Measurements from ENCODE around the gene GFOD1. TPM values are rescaled to one million over a fixed set of nuclear protein-coding genes. Genes with fewer than 3 reads are reported as not detected.

Gene GFOD1
- total RNA-seq, 4 donors from 2014 or later, result 12.2 to 78.2 (median 45.7) TPM

DNA sequence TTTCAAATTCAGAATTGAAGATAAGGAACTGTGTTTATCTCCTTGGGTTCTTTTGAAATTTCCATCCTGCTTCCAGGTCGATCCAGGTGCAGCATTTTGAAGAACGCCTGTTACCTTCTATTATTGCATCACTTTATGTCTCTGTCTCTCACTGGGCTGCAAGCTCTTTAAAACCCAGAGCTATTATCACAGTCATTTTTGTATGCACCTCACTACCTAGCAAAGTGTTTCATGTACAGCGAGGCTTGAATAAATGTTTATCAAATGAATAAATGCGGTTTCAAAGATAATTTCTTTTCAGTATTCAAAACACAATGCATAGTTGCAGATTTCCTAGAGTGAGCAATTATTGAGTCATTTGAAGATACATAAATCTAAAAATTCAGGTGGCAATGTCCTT is 34.2 kb downstream of the GFOD1 start:
- ATAC-seq (ENCODE audit: low FRiP score), result no peak
- TF ChIP-seq, protein P1, sequence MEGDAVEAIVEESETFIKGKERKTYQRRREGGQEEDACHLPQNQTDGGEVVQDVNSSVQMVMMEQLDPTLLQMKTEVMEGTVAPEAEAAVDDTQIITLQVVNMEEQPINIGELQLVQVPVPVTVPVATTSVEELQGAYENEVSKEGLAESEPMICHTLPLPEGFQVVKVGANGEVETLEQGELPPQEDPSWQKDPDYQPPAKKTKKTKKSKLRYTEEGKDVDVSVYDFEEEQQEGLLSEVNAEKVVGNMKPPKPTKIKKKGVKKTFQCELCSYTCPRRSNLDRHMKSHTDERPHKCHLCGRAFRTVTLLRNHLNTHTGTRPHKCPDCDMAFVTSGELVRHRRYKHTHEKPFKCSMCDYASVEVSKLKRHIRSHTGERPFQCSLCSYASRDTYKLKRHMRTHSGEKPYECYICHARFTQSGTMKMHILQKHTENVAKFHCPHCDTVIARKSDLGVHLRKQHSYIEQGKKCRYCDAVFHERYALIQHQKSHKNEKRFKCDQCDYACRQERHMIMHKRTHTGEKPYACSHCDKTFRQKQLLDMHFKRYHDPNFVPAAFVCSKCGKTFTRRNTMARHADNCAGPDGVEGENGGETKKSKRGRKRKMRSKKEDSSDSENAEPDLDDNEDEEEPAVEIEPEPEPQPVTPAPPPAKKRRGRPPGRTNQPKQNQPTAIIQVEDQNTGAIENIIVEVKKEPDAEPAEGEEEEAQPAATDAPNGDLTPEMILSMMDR (IDR thresholded peaks at IDR 0.05), result no peak
- no peak for DNase-seq (ENCODE audit: low spot score)

DNA sequence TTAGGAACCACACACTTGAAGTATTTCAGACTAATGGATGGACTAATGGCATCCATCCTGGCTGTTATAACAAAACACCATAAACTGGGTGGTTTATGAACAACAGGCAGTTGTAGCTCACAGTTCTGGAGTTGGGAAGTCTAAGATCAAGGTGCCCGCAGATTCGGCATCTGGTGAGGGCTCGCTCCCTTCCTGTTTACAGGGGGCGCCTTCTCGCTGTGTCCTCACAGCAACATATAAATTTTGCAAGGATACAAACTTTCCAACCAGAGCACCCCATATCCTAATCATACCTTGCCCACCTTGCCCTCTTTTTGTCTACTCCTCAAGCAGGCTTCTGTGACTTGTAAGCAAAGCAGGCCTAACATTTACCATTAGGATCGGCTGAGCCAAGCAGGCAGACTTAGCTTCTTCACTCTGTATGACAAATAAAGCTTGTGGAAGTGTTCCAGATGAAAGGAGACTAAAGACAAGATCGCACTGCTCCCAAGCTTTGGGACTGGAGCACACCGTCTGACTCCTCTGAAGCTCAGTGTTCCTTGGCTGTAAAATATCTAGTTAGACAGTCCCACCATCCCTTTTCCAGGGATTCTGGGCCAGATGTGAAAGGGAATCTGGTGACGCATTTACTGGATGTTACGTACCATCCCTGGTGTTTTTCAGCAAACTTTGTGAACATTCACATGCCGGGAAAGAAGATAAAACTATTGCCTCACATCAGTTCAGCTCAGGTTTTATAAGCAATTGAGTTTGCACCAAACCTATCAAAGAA is 34.9 kb downstream of the GFOD1 start:
- ATAC-seq (ENCODE audit: low FRiP score) (no peak), DNase-seq (ENCODE audit: low spot score) (no peak)
- TF ChIP-seq, protein P1 (IDR thresholded peaks at IDR 0.05), result no peak

DNA sequence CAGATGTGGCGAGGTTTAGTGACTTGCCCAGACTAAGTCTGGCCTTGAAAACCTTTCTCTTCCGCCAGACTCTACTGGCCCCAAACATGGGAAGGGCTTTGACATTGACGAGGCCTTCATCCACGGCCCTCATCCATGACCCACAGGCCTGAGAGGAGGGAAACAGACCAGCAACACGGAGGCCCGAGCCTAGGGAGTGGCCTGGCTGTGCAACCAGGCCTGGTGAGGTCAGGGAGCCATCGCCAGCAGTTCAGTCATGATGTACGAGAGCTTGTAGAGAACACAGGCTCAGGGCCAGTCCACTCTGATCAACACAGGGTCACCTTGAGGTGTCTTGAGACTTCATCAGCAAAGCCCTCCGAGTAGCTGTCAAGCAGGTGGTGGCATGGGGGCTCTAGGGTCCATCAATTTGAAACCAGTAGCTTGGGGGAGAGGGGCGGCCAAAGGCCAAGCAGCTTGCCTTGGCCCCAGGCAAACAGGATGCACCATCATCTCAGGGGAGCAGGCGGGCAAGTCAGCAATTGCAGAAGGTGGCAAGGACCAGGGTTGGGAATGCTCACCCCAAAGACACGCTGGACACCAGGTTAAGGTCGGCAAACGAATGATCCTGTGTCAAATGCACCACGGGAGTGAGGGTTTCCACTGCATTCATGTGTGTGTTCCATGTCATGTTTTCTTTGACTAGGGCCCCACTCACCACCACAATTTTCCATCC is 36.1 kb downstream of the GFOD1 start:
- no peak for DNase-seq (ENCODE audit: low spot score)
- no peak for ATAC-seq (ENCODE audit: low FRiP score)
- TF ChIP-seq, protein P1 (IDR thresholded peaks at IDR 0.05), result no peak

DNA sequence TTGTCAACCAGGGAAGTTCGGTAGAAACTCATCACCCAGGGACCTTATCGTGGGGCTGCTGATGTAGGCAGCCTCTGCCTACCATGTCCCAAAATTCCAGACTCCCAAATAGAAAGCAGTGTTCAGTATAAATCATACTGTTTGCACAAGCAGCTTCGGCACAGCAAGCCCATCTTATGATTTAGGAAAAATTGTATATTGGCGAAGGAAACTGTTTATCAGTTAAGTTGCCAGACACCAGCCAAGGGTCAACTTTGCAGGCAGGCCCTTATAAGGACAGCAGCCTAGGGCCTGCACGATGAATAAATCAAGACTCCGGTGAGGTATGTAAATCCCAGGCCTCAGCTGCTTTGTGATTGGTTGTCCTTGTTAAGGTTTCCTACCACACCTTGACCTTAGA is 36.8 kb downstream of the GFOD1 start:
- TF ChIP-seq, protein P1 (IDR thresholded peaks at IDR 0.05), result no peak
- ATAC-seq (ENCODE audit: low FRiP score) (no peak), DNase-seq (ENCODE audit: low spot score) (no peak)

DNA sequence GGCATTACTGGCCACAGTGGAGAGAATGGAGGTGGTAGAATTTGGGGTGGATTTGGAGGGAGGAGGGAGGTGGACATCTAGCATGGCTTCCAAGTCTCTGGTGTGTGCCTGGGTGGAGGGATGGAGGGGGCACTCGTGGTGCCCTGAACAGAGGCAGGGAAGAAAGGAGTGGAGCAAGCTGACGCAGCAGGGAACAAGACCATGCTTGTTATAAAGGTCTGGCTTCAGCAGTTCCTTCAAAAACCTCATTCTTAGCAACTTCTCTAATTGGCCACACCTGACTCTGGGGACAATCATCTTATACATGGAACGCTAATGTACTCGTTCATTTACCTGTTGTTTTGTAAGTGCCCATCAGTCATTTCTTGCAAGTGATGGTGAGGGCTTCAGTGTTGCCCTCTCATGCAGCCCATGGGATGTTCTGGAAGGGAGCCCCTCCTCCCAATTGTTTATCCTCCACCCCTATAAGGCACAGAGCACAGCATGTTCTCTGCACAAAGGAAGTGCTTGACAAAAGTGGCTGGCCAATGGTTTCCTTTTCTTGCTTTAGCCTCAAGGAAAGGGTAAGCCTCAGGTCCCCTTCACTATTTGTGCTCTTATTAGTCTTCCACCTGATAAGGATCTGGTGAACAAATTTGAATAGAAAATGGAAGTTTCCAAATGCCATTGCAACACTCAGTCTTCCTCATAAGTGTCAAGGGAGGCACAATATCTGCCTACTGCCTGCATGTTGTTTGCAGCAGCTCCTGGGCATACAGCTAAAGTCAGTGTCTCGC is 39.3 kb downstream of the GFOD1 start:
- TF ChIP-seq, protein P1 (IDR thresholded peaks at IDR 0.05), result no peak
- DNase-seq (ENCODE audit: low spot score), result no peak
- ATAC-seq (ENCODE audit: low FRiP score), result no peak

DNA sequence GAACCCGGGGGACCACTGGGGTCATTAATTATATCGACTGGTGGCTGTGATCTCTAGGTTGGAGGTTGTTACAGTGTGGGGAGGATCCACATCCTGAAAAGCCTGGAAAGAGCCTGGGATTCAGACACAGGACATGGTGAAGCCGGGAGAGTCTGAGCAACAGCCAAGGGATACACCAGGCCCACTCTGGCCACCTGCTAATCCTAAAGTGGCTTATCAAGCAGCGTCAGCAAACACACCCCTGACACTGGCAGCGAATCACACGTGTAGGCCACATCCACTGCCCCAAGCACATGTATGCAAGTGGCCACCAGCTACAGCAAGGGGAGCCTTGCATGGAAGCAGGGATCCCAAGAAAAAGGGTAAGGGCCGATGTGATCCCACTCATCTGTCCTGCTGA is 41.0 kb downstream of the GFOD1 start:
- TF ChIP-seq, protein P1 (IDR thresholded peaks at IDR 0.05), result no peak
- ATAC-seq (ENCODE audit: low FRiP score) (no peak), DNase-seq (ENCODE audit: low spot score) (no peak)

All from omental fat pad (tissue), 4 donors.